OCI-LY1 (cell line): ENCODE data around the gene SGPL1.

Source experiments
- EZH2 ChIP-seq: fragments of 200-600 bp; sonication (generic), shearing (Covaris generic); IDR thresholded peaks from 2 replicates; pipeline ENCODE4 v1.8.0; 2017; ENCODE audit warnings: borderline replicate concordance, mixed run types, mild to moderate bottlenecking, antibody characterized with exemption, low read length, moderate library complexity, mixed read lengths
- TF ChIP-seq, protein P1 (sequence below): fragments of 200-600 bp; sonication (generic), shearing (Covaris generic); IDR thresholded peaks from 2 replicates; pipeline ENCODE4 v1.5.1; 2017; ENCODE audit warnings: mild to moderate bottlenecking, antibody characterized with exemption, low read length, moderate library complexity, mixed read lengths

DNA sequence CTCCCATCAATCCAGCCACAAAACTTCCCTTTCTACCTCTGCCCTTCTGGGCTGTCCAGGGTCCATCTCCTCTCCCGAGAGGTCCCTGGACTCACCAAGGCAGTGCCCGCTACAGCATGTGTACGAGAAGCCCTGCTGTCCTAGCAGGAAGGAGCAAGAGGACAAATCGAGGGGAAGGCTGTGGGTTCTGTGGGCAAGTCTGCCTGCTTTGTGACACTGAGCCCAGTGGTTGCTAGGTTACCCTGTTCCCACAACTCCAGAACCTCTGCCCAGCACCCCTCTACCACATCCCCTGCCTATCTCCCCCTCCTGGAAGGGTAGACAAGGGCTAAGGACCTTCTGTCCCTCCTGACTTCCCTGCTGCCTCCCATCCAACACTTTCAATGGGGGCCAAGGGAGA is 30.6 kb upstream of the SGPL1 start, which contains the start of gene TBATA:
- TF ChIP-seq, protein P1, sequence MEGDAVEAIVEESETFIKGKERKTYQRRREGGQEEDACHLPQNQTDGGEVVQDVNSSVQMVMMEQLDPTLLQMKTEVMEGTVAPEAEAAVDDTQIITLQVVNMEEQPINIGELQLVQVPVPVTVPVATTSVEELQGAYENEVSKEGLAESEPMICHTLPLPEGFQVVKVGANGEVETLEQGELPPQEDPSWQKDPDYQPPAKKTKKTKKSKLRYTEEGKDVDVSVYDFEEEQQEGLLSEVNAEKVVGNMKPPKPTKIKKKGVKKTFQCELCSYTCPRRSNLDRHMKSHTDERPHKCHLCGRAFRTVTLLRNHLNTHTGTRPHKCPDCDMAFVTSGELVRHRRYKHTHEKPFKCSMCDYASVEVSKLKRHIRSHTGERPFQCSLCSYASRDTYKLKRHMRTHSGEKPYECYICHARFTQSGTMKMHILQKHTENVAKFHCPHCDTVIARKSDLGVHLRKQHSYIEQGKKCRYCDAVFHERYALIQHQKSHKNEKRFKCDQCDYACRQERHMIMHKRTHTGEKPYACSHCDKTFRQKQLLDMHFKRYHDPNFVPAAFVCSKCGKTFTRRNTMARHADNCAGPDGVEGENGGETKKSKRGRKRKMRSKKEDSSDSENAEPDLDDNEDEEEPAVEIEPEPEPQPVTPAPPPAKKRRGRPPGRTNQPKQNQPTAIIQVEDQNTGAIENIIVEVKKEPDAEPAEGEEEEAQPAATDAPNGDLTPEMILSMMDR, result no peak
- no peak for TF ChIP-seq EZH2
